PC-3 (cell line): ENCODE measurements around the gene ATXN7L1.

ENCODE experiments used
- EZH2 ChIP-seq: fragments of 300-600 bp; sonication (generic); IDR thresholded peaks from one replicate; pipeline ENCODE4 v1.6.1; 2017; ENCODE audit warnings: antibody characterized with exemption, mild to moderate bottlenecking, low read length; ENCODE audit not compliant: unreplicated experiment
- EZH2phosphoT487 ChIP-seq: fragments of 300-600 bp; sonication (generic); IDR thresholded peaks from 2 replicates; pipeline ENCODE4 v1.6.1; 2018; ENCODE audit warnings: mild to moderate bottlenecking, antibody characterized with exemption, low read length, borderline replicate concordance
- TF ChIP-seq, protein P1 (sequence below): fragments of 300-600 bp; sonication (generic); conservative IDR thresholded peaks from 2 replicates; pipeline ENCODE4 v1.5.1; 2017; ENCODE audit warnings: antibody characterized with exemption, low read depth, mild to moderate bottlenecking, low read length

GRCh38 chr7:105877736-105878135 is 1.3 kb upstream of the ATXN7L1 start:
- TF ChIP-seq, protein P1, sequence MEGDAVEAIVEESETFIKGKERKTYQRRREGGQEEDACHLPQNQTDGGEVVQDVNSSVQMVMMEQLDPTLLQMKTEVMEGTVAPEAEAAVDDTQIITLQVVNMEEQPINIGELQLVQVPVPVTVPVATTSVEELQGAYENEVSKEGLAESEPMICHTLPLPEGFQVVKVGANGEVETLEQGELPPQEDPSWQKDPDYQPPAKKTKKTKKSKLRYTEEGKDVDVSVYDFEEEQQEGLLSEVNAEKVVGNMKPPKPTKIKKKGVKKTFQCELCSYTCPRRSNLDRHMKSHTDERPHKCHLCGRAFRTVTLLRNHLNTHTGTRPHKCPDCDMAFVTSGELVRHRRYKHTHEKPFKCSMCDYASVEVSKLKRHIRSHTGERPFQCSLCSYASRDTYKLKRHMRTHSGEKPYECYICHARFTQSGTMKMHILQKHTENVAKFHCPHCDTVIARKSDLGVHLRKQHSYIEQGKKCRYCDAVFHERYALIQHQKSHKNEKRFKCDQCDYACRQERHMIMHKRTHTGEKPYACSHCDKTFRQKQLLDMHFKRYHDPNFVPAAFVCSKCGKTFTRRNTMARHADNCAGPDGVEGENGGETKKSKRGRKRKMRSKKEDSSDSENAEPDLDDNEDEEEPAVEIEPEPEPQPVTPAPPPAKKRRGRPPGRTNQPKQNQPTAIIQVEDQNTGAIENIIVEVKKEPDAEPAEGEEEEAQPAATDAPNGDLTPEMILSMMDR = no peak
- TF ChIP-seq EZH2 (no peak), EZH2phosphoT487 (no peak)
